DOHH2 (cell line): ENCODE measurements around the gene CTSF.

ENCODE experiments used
- H3F3A ChIP-seq: fragments of 200-600 bp; sonication (generic), shearing (Covaris generic); 2 replicates; pipeline ENCODE4 v1.6.0; 2016; ENCODE audit warnings: antibody characterized with exemption, mild to moderate bottlenecking; ENCODE audit not compliant: control insufficient read depth, insufficient read depth
- H3K27ac ChIP-seq: fragments of 200-600 bp; sonication (generic); 2 replicates; pipeline ENCODE4 v1.5.1; 2014; ENCODE audit warnings: low read depth, mild to moderate bottlenecking, low read length, moderate library complexity
- H3K27me3 ChIP-seq: fragments of 200-600 bp; sonication (generic); 2 replicates; pipeline ENCODE4 v1.6.1; 2014; ENCODE audit warnings: mild to moderate bottlenecking, low read length, mixed read lengths; ENCODE audit not compliant: control insufficient read depth
- H3K36me3 ChIP-seq: fragments of 200-600 bp; sonication (generic); 2 replicates; pipeline ENCODE4 v1.6.1; 2014; ENCODE audit warnings: mild to moderate bottlenecking, low read length, moderate library complexity, mixed read lengths; ENCODE audit not compliant: control insufficient read depth
- H3K4me1 ChIP-seq: fragments of 200-600 bp; sonication (generic); 2 replicates; pipeline ENCODE4 v1.6.1; 2014; ENCODE audit warnings: mild to moderate bottlenecking, low read length, mixed read lengths; ENCODE audit not compliant: control insufficient read depth
- H3K4me2 ChIP-seq: fragments of 200-600 bp; sonication (generic); 2 replicates; pipeline ENCODE4 v1.6.0; 2014; ENCODE audit warnings: mild to moderate bottlenecking, low read length, moderate library complexity
- H3K4me3 ChIP-seq: fragments of 200-600 bp; sonication (generic); 2 replicates; pipeline ENCODE4 v1.5.1; 2014; ENCODE audit warnings: mild to moderate bottlenecking, low read length, mixed read lengths
- H3K79me2 ChIP-seq: fragments of 200-600 bp; sonication (generic); 2 replicates; pipeline ENCODE4 v1.6.1; 2014; ENCODE audit warnings: mild to moderate bottlenecking, low read length, mixed read lengths; ENCODE audit not compliant: control insufficient read depth
- H3K9me2 ChIP-seq: fragments of 200-600 bp; sonication (generic); replicated peaks from 2 replicates; pipeline ENCODE4 v1.6.1; 2014; ENCODE audit warnings: mild to moderate bottlenecking, low read length, mixed read lengths; ENCODE audit not compliant: control insufficient read depth
- H3K9me3 ChIP-seq: fragments of 200-600 bp; sonication (generic); 2 replicates; pipeline ENCODE4 v1.6.1; 2014; ENCODE audit warnings: antibody characterized with exemption, low read length, mixed read lengths; ENCODE audit not compliant: control insufficient read depth, insufficient read depth
- H4K20me1 ChIP-seq: fragments of 200-600 bp; sonication (generic); 2 replicates; pipeline ENCODE4 v1.6.0; 2014; ENCODE audit warnings: low read depth, mild to moderate bottlenecking, antibody characterized with exemption, low read length, moderate library complexity; ENCODE audit not compliant: control insufficient read depth, insufficient read depth
- EZH2phosphoT487 ChIP-seq: fragments of 200-600 bp; sonication (generic); IDR thresholded peaks from 2 replicates; pipeline ENCODE4 v1.6.1; 2017; ENCODE audit warnings: borderline replicate concordance, mild to moderate bottlenecking, antibody characterized with exemption, low read length, moderate library complexity, mixed read lengths
- TF ChIP-seq, protein P1 (sequence below): fragments of 200-600 bp; sonication (generic); IDR thresholded peaks from one replicate; pipeline ENCODE4 v1.5.1; 2014; ENCODE audit warnings: antibody characterized with exemption, mild to moderate bottlenecking, low read depth, low read length; ENCODE audit not compliant: poor library complexity, severe bottlenecking

CTSF gene

DNA sequence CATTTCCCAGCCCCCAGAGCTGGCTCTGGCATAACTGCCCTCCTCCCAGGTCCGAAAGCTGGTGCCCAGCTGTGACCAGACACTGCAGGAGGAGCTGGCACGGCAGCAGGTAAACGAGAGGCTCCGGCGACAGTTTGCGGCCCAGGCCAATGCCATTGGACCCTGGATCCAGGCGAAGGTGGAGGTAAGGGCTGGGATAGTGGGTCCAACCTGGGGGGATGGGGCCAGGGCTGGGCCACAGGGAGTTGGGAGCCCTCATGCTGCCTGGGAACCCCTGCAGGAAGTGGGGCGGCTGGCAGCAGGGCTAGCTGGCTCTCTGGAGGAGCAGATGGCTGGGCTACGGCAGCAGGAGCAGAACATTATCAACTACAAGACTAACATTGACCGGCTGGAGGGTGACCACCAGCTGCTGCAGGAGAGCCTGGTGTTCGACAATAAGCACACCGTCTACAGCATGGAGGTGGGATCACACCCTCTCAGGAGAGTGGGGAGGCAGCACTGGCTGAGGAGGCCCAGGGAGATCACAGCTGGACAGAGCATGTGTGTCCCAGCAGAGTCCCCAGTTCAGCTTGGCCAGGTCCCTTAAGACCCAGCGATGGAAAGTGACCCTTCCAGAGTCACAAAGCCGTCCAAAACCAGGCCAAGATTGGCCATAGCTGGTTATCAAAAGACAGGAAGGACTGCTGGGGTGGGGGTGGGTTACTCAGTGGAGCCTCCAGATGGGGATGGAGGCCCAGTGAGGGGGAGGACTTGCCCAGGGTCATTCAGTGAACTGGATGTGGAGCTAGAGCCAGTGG is 7.0 kb downstream of the CTSF start:
- Histone ChIP-seq H3K9me2 (no peaks in the 10 kb centered on the region), H3K27ac (no peak overlapping the region), H3K27me3 (peaks cover 5% of the 10 kb centered on the region; the same call in 1 of the 2 replicates), H3F3A (no peaks in the 10 kb centered on the region), H3K4me3 (no peak overlapping the region), H3K9me3 (no peaks in the 10 kb centered on the region), H3K4me2 (no peak overlapping the region), H4K20me1 (no peaks in the 10 kb centered on the region), H3K79me2 (no peaks in the 10 kb centered on the region), H3K4me1 (no peaks in the 10 kb centered on the region), H3K36me3 (no peaks in the 10 kb centered on the region)
- TF ChIP-seq, protein P1, sequence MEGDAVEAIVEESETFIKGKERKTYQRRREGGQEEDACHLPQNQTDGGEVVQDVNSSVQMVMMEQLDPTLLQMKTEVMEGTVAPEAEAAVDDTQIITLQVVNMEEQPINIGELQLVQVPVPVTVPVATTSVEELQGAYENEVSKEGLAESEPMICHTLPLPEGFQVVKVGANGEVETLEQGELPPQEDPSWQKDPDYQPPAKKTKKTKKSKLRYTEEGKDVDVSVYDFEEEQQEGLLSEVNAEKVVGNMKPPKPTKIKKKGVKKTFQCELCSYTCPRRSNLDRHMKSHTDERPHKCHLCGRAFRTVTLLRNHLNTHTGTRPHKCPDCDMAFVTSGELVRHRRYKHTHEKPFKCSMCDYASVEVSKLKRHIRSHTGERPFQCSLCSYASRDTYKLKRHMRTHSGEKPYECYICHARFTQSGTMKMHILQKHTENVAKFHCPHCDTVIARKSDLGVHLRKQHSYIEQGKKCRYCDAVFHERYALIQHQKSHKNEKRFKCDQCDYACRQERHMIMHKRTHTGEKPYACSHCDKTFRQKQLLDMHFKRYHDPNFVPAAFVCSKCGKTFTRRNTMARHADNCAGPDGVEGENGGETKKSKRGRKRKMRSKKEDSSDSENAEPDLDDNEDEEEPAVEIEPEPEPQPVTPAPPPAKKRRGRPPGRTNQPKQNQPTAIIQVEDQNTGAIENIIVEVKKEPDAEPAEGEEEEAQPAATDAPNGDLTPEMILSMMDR: no peak
- TF ChIP-seq EZH2phosphoT487: no peak

- Histone ChIP-seq H3K27ac (no peak overlapping the region), H3K79me2 (no peaks in the 10 kb centered on the region), H3K27me3 (0 out of 2 replicates have a peak, but pooled peaks cover 8% of the 10 kb centered on the region), H3K9me3 (no peaks in the 10 kb centered on the region), H3K9me2 (no peaks in the 10 kb centered on the region), H3K4me2 (no peak overlapping the region), H3K4me3 (no peak overlapping the region), H3K4me1 (no peaks in the 10 kb centered on the region), H4K20me1 (no peaks in the 10 kb centered on the region), H3K36me3 (no peaks in the 10 kb centered on the region), H3F3A (no peaks in the 10 kb centered on the region)
- TF ChIP-seq EZH2phosphoT487: no peak
- TF ChIP-seq, protein P1: no peak
These were observed 8.3 kb downstream of the CTSF start for GRCh38 chr11:66559866-66560676.

GRCh38 chr11:66559142-66559865 is 9.1 kb downstream of the CTSF start:
- Histone ChIP-seq H4K20me1 (no peaks in the 10 kb centered on the region), H3K36me3 (no peaks in the 10 kb centered on the region), H3K9me2 (no peaks in the 10 kb centered on the region), H3K79me2 (no peaks in the 10 kb centered on the region), H3K27me3 (0 out of 2 replicates have a peak, but pooled peaks cover 5% of the 10 kb centered on the region), H3K27ac (no peak overlapping the region), H3K4me1 (no peaks in the 10 kb centered on the region), H3K9me3 (no peaks in the 10 kb centered on the region), H3K4me3 (no peak overlapping the region), H3K4me2 (no peak overlapping the region), H3F3A (no peaks in the 10 kb centered on the region)
- no peak for TF ChIP-seq EZH2phosphoT487
- TF ChIP-seq, protein P1: no peak
